GM21515 (cell line): Measurements from ENCODE around the gene FKBP8.

ENCODE experiments used
- ATAC-seq: cut with Tn5 transposase; IDR thresholded peaks from one replicate; pipeline ENCODE4 v1.9.1; 2021; ENCODE audit not compliant: unreplicated experiment

Gene FKBP8

GRCh38 chr19:18503337-18503970 is 39.9 kb downstream of the FKBP8 start:
- ATAC-seq, result no peak

GRCh38 chr19:18502638-18503294 is 40.6 kb downstream of the FKBP8 start:
- ATAC-seq, result no peak

GRCh38 chr19:18502246-18502637 is 41.1 kb downstream of the FKBP8 start:
- ATAC-seq, result no peak

GRCh38 chr19:18501832-18502231 is 41.5 kb downstream of the FKBP8 start:
- ATAC-seq, result no peak

GRCh38 chr19:18501351-18501750 is 42.0 kb downstream of the FKBP8 start:
- ATAC-seq, result no peak

GRCh38 chr19:18500799-18501198 is 42.6 kb downstream of the FKBP8 start:
- ATAC-seq, result no peak

- no peak for ATAC-seq
Observed at GRCh38 chr19:18500376-18500775, 43.0 kb downstream of the FKBP8 start.

GRCh38 chr19:18499055-18499775 is 44.2 kb downstream of the FKBP8 start:
- ATAC-seq, result no peak

GRCh38 chr19:18496980-18497256 is 46.5 kb downstream of the FKBP8 start:
- no peak for ATAC-seq

- no peak for ATAC-seq
Observed at GRCh38 chr19:18496167-18496979, 47.0 kb downstream of the FKBP8 start.

- ATAC-seq, result no peak
Observed at GRCh38 chr19:18495204-18495911, 48.0 kb downstream of the FKBP8 start.

- ATAC-seq, result no peak
Observed at GRCh38 chr19:18494267-18494607, 49.1 kb downstream of the FKBP8 start.

- ATAC-seq, result no peak
Observed at GRCh38 chr19:18493440-18494266, 49.7 kb downstream of the FKBP8 start.

GRCh38 chr19:18491995-18492953 is 51.1 kb downstream of the FKBP8 start:
- ATAC-seq, result no peak

- ATAC-seq, result no peak
Observed at GRCh38 chr19:18490728-18491127, 52.6 kb downstream of the FKBP8 start.

- no peak for ATAC-seq
Observed at GRCh38 chr19:18489627-18490184, 53.7 kb downstream of the FKBP8 start.

GRCh38 chr19:18488838-18489626 is 54.3 kb downstream of the FKBP8 start:
- no peak for ATAC-seq

GRCh38 chr19:18488403-18488723 is 55.0 kb downstream of the FKBP8 start:
- ATAC-seq, result no peak
